K562 (cell line): ENCODE measurements around the gene ADI1. TPM values are rescaled to one million over a fixed set of nuclear protein-coding genes. Genes with fewer than 3 reads are reported as not detected.

Experiments
- ATAC-seq: fragments of 200-7000 bp; cut with Tn5 transposase; 3 replicates; pipeline ENCODE4 v1.9.1; 2020; ENCODE audit warnings: moderate library complexity
- BruUV-seq: library from RNA; stranded (reverse); fragments of 400-500 nt; replicated peaks from 2 replicates; lab custom pipeline; 2021; lab: Mats Ljungman, UMichigan
- CTCF ChIA-PET: fragments of 300-600 bp; formaldehyde crosslinking; extraction: SDS; loops from one replicate; lab custom pipeline; 2021; ENCODE audit warnings: low intra/inter-chr PET ratio; lab: Yijun Ruan, JAX
- POLR2A ChIA-PET: fragments of 300-600, 350-650 bp; sonication (Branson Sonifier 250); formaldehyde crosslinking; extraction: SDS; loops from one replicate; lab custom pipeline; 2021; ENCODE audit warnings: antibody characterized with exemption, inconsistent platforms; lab: Yijun Ruan, JAX
- DNase-seq, 4 experiments: peaks; one replicate each; pipeline versions ENCODE4 v3.0.0 to v3.0.0-alpha.2; 2011 to 2018; ENCODE audit warnings: low spot score in 3 of 4, mixed read lengths in 3 of 4; ENCODE audit errors: extremely low read depth in 1 of 4
- FAIRE-seq: peaks from 2 replicates; lab custom pipeline; 2011; peaks lifted over from hg19 to GRCh38; lab: Jason Lieb, UNC
- H2AFZ ChIP-seq: 2 replicates; pipeline ENCODE4 v1.6.0; 2011; ENCODE audit warnings: low read depth, low read length, control low read depth, inconsistent platforms
- H3K27ac ChIP-seq: fragments of 200-600 bp; 3 replicates; pipeline ENCODE4 v1.8.0; 2011; ENCODE audit warnings: low read depth, mild to moderate bottlenecking, control low read depth, inconsistent platforms, low read length, moderate library complexity, mixed read lengths; ENCODE audit errors: extremely low read depth
- H3K27me3 ChIP-seq, 2 experiments: fragments of 300-600 bp in 1 of 2; 2 replicates in 1 of 2; 3 replicates in 1 of 2; pipeline versions ENCODE4 v1.6.0 to v1.8.0; 2011; ENCODE audit warnings: inconsistent platforms in 2 of 2, low read length in 2 of 2, mild to moderate bottlenecking in 1 of 2, mixed read lengths in 1 of 2, moderate library complexity in 1 of 2; ENCODE audit not compliant: control insufficient read depth in 2 of 2, insufficient read depth in 2 of 2
- H3K36me3 ChIP-seq: fragments of 300-600 bp; 3 replicates; pipeline ENCODE4 v1.8.0; 2011; ENCODE audit warnings: mild to moderate bottlenecking, low read length, inconsistent platforms; ENCODE audit not compliant: control insufficient read depth, insufficient read depth
- H3K4me1 ChIP-seq, 2 experiments: fragments of 200-600 bp in 1 of 2; replicated peaks in 1 of 2; 2 replicates in 1 of 2; 3 replicates in 1 of 2; pipeline versions ENCODE4 v1.5.1 to v1.8.0; 2011; ENCODE audit warnings: inconsistent platforms in 2 of 2, low read length in 2 of 2, mild to moderate bottlenecking in 1 of 2, mixed read lengths in 1 of 2, moderate library complexity in 1 of 2; ENCODE audit not compliant: control insufficient read depth in 2 of 2, insufficient read depth in 2 of 2
- H3K4me2 ChIP-seq: 2 replicates; pipeline ENCODE4 v1.6.1; 2011; ENCODE audit warnings: low read length, control low read depth, inconsistent platforms, mixed read lengths; ENCODE audit not compliant: insufficient read depth
- H3K4me3 ChIP-seq: fragments of 200-600 bp; sonication (generic), shearing (Covaris generic); 2 replicates; pipeline ENCODE4 v1.5.1; 2016; ENCODE audit warnings: control low read depth, inconsistent platforms
- H3K79me2 ChIP-seq: fragments of 200-600 bp; 3 replicates; pipeline ENCODE4 v1.8.0; 2011; ENCODE audit warnings: low read length, inconsistent platforms; ENCODE audit not compliant: control insufficient read depth, insufficient read depth
- H3K9ac ChIP-seq, 2 experiments: 2 replicates each; pipeline versions ENCODE4 v1.6.0 to v1.6.1; 2011; ENCODE audit warnings: low read depth in 2 of 2, low read length in 2 of 2, control low read depth in 1 of 2, inconsistent platforms in 1 of 2, mild to moderate bottlenecking in 1 of 2, mixed read lengths in 1 of 2; ENCODE audit not compliant: insufficient read depth in 1 of 2
- H3K9me1 ChIP-seq: one replicate; pipeline ENCODE4 v1.6.0; 2011; ENCODE audit warnings: inconsistent platforms, mild to moderate bottlenecking, low read length, moderate library complexity; ENCODE audit not compliant: control insufficient read depth, insufficient read depth
- H3K9me3 ChIP-seq: replicated peaks from 2 replicates; pipeline ENCODE4 v1.5.1; 2011; ENCODE audit warnings: low read depth, low read length, inconsistent platforms; ENCODE audit not compliant: control insufficient read depth, insufficient read depth
- H4K20me1 ChIP-seq: replicated peaks from 2 replicates; pipeline ENCODE4 v1.6.1; 2011; ENCODE audit warnings: low read length, inconsistent platforms, mixed read lengths; ENCODE audit not compliant: control insufficient read depth, insufficient read depth
- POLR2G ChIP-seq: fragments of 200-400 bp; formaldehyde crosslinking; IDR thresholded peaks from 2 replicates; pipeline ENCODE4 v1.6.1; 2017; ENCODE audit warnings: low read depth, mild to moderate bottlenecking, antibody characterized with exemption, low read length, moderate library complexity
- THRAP3 ChIP-seq: fragments of 450-650 bp; IDR thresholded peaks from 2 replicates; pipeline ENCODE4 v1.6.1; 2016; ENCODE audit warnings: mild to moderate bottlenecking, inconsistent platforms, borderline replicate concordance
- WGBS: fragments of 100-300 bp; shearing (Covaris generic); methylation state at CpG from one replicate; pipeline ENCODE4 v1.1.6; 2016; ENCODE audit warnings: low coverage, mixed read lengths; ENCODE audit not compliant: insufficient coverage; ENCODE audit errors: missing lambda C conversion rate; 5-methylcytosine and 5-hydroxymethylcytosine counted together
- in situ Hi-C: fragments of 300-500 bp; cut with MboI; formaldehyde crosslinking; loops from 4 replicates; pipeline ENCODE4 v1.15.0; 2018; ENCODE audit warnings: inconsistent platforms, mixed read lengths
- intact Hi-C: fragments of 100-400 bp; cut with micrococcal nuclease; formaldehyde crosslinking; loops from 2 replicates; pipeline ENCODE4 v1.14.2; 2022
- polyA plus RNA-seq, 8 experiments: library from polyadenylated mRNA; depleted of rRNA in 4 of 8; stranded (reverse) in 5 of 8; unstranded in 3 of 8; fragments of >200 nt; fragmentation: Nextera tagmentation in 2 of 8; fragmentation: Illumina TruSeq in 1 of 8; extraction: Ambion mirVana in 2 of 8; extraction: Trizol in 1 of 8; gene quantifications; 2 replicates each; pipeline versions ENCODE4 v1.2.1 to v1.2.3, GENCODE V29; 2011 to 2014; ENCODE audit warnings: inconsistent platforms in 1 of 8, missing spikeins in 1 of 8
- total RNA-seq, 7 experiments: library from RNA; depleted of rRNA in 6 of 7; stranded (reverse); fragments of >200 nt in 6 of 7; fragmentation: Illumina TruSeq in 2 of 7; extraction: Trizol in 2 of 7; gene quantifications; 2 replicates each; pipeline versions ENCODE4 v1.2.1 to v1.2.3, GENCODE V29; 2011 to 2021; ENCODE audit warnings: low replicate concordance in 1 of 7

Gene ADI1
- total and polyA plus RNA-seq, 9 of the 15 experiments (the other 6 are each of a cell fraction or from before 2014, with no cell fraction given): 6.1 to 51.0 (median 27.1) TPM

- no peak overlapping the region for H3K27ac ChIP-seq
- H3K9ac ChIP-seq: peak overlapping the region in 1 of 2 experiments; percentile 53; a peak in 2 of 4 replicates
- ATAC-seq: peak; percentile 43; the same call in 2 of the 3 replicates
- in situ Hi-C loops: no loop called here
- peaks cover 3% of the 10 kb centered on the region; the same call in 1 of the 2 replicates for H4K20me1 ChIP-seq
- no peak overlapping the region for H2AFZ ChIP-seq
- H3K36me3 ChIP-seq: peaks cover 48% of the 10 kb centered on the region; the same call in 2 of the 3 replicates
- H3K4me1 ChIP-seq: peaks cover 8 to 39% of the 10 kb centered on the region in 2 experiments; a peak in 4 of 5 replicates
- intact Hi-C loops: no loop called here
- POLR2A ChIA-PET: interaction anchor here (1.2 to 1.5 kb wide), 2 partner anchors 8 to 11 kb away, joined by 3 to 4 read pairs; no protein-coding TSS in a partner anchor
- no peak for FAIRE-seq
- no peaks in the 10 kb centered on the region for H3K27me3 ChIP-seq
- no peak overlapping the region for H3K4me2 ChIP-seq
- no peak for DNase-seq
- TF ChIP-seq POLR2G (peak; percentile 39; the same call in 1 of the 2 replicates), THRAP3 (no peak)
- CTCF ChIA-PET: no interaction called here
- H3K4me3 ChIP-seq: no peak overlapping the region
- H3K79me2 ChIP-seq: no peaks in the 10 kb centered on the region
- 91% methylated on average over 21 of the region's 25 CpGs for WGBS
- peaks cover 5% of the 10 kb centered on the region for H3K9me1 ChIP-seq
- H3K9me3 ChIP-seq: no peaks in the 10 kb centered on the region
- BruUV-seq: no TSS peak
These were observed 59.9 kb downstream of the ADI1 start for GRCh38 chr2:3459185-3460015.
